GM12892 (cell line): ENCODE results near the gene JOSD2.

ENCODE experiments used
- POLR2A ChIP-seq: IDR thresholded peaks from 2 replicates; pipeline ENCODE4 v1.6.1; 2011; ENCODE audit warnings: low read depth, low read length, control low read depth
- POLR2AphosphoS5 ChIP-seq: IDR thresholded peaks from 2 replicates; pipeline ENCODE4 v1.6.1; 2011; ENCODE audit warnings: low read depth, low read length, control low read depth
- TAF1 ChIP-seq: IDR thresholded peaks from 2 replicates; pipeline ENCODE4 v1.6.1; 2011; ENCODE audit warnings: low read depth, mild to moderate bottlenecking, control low read depth, low read length, borderline replicate concordance

DNA sequence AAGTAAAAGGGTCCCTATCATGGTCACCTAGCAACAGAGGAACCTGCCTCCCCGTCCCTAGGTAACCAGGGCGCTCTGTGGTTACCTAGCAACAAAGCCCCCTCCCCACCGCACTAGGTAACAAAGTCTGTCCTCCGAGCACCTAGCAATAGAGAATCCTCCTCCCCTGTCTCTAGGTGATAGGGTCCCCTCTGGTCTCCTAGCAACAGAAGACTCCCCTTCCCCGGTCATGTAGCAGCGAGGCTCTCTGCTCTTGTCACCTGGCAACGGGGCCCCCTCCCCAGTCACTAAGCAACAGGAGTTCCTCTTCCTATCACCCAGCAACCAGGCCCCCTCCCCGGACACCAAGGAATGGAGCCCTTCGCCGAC is 307 bp downstream of the JOSD2 start:
- TF ChIP-seq POLR2A (no peak), TAF1 (no peak), POLR2AphosphoS5 (no peak)
